GF-D8 (cell line): ENCODE data around the gene C22orf39.

Experiments used
- DNase-seq: peaks from one replicate; lab custom pipeline; 2025; lab: John Stamatoyannopoulos, UW

The C22orf39 gene

GRCh38 chr22:19447330-19448075 is at the start of gene C22orf39:
C22orf39 (minus strand) TSS chr22:19447711; CDS start chr22:19447688, 23 bp downstream.
- DNase-seq, result peak; percentile 84

GRCh38 chr22:19497245-19497644 is 49.7 kb upstream of the C22orf39 start:
- DNase-seq, result no peak

GRCh38 chr22:19496324-19496630 is 48.8 kb upstream of the C22orf39 start:
- DNase-seq, result no peak

- no peak for DNase-seq
Measured at GRCh38 chr22:19495562-19496323, 48.2 kb upstream of the C22orf39 start.

- DNase-seq, result no peak
Measured at GRCh38 chr22:19494676-19495173, 47.2 kb upstream of the C22orf39 start.

- DNase-seq, result no peak
Measured at GRCh38 chr22:19494001-19494560, 46.6 kb upstream of the C22orf39 start.

GRCh38 chr22:19492504-19493174 is 45.1 kb upstream of the C22orf39 start:
- no peak for DNase-seq

GRCh38 chr22:19490628-19491230 is 43.2 kb upstream of the C22orf39 start:
- DNase-seq, result no peak

- no peak for DNase-seq
Measured at GRCh38 chr22:19488884-19489843, 41.7 kb upstream of the C22orf39 start.

- DNase-seq, result no peak
Measured at GRCh38 chr22:19488285-19488684, 40.8 kb upstream of the C22orf39 start.

- no peak for DNase-seq
Measured at GRCh38 chr22:19483481-19484244, 36.2 kb upstream of the C22orf39 start.

GRCh38 chr22:19482297-19482696 is 34.8 kb upstream of the C22orf39 start:
- no peak for DNase-seq

- DNase-seq, result no peak
Measured at GRCh38 chr22:19480789-19481188, 33.3 kb upstream of the C22orf39 start.

- no peak for DNase-seq
Measured at GRCh38 chr22:19480173-19480568, 32.7 kb upstream of the C22orf39 start.

- peak; percentile 95 for DNase-seq
Measured at GRCh38 chr22:19479355-19480172, 32.1 kb upstream of the C22orf39 start, which contains the start of gene CDC45. CDC45 (plus strand) TSS chr22:19479920; CDS start chr22:19479969, 49 bp downstream.

- peak; percentile 56 for DNase-seq
Measured at GRCh38 chr22:19478901-19479354, 31.4 kb upstream of the C22orf39 start, which contains the start of gene UFD1. UFD1 (minus strand) TSS chr22:19479193; CDS start chr22:19479085, 108 bp downstream.

GRCh38 chr22:19478045-19478900 is 30.8 kb upstream of the C22orf39 start:
- no peak for DNase-seq
